ENCODE results near the gene SLC22A5. TPM values are rescaled to one million over a fixed set of nuclear protein-coding genes. Genes with fewer than 3 reads are reported as not detected.

Gene SLC22A5
- total RNA-seq, 6 donors from 2014 or later, result 7.9 to 22.0 (median 12.7) TPM

DNA sequence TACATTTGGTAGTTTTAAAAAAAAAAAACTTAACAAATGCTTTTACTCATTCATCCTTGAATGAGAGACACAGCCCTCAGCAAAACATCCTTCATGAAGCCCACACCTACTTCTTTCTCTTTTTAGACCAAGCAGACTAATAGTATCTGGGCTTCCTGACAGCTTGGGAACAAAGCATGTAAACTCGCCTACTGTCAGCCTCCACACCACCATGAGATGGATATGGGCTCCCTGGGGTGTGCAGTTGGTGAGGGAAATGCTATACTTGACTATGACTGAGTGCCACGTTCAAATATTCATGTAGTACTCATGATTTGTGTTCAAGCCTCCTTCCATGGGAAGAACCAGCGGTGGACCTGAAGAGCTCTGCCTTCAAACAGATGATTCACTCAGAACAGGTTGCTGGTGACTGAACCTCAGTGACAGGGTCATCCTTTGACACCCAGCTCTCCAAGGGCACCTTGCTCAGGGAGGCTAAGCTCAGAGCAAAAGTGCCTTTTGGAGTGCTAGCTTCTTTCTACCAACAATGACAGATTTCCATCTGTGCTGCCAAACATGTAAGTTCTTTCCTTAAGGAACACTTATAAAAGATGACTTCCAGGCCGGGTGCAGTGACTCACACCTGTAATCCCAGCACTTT lies 36.8 kb downstream of the SLC22A5 start:
- Histone ChIP-seq H3K27ac (peak overlapping the region in 2 of 4 donors; percentile 9 to 37), H3K9me3 (no peaks in the 10 kb centered on the region), H3K4me3 (no peak overlapping the region), H3K36me3 (no peaks in the 10 kb centered on the region), H3K27me3 (no peaks in the 10 kb centered on the region), H3K4me1 (peaks cover 10 to 17% (median 12%) of the 10 kb centered on the region in 4 donors)
- DNase-seq, result no peak
- ATAC-seq (ENCODE audit: low FRiP score in 2 of 2), result no peak
- no peak for TF ChIP-seq POLR2AphosphoS5 (IDR thresholded peaks at IDR 0.05)
- TF ChIP-seq EP300 (IDR thresholded peaks at IDR 0.05), result no peak
- WGBS, 2 donors, result 77 to 87% methylated on average over 4 of the region's 4 CpGs

DNA sequence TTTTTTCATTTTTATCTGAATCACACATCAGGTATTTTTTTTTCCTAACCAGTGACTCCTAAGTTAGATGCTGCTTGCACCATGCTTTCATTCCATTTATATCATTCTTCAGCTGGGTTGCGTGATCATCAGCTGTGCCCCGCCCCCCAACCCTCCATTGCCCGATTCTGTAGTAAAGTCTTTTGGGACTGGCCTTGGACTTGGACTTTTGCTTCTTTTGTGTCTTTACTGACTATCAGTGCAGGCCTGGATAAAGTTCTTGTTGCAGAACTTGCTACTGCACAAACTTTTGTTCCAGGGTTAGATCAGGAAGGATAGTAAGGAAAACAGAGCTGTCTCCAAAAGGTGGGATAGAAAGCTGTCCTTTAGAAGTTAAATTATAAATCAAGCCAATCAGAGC lies 38.5 kb downstream of the SLC22A5 start:
- no peak for DNase-seq
- no peak for ATAC-seq (ENCODE audit: low FRiP score in 2 of 2)
- WGBS, 2 donors, result 91 to 96% methylated on average over 3 of the region's 3 CpGs
- Histone ChIP-seq H3K4me3 (no peak overlapping the region), H3K9me3 (no peaks in the 10 kb centered on the region), H3K4me1 (peaks cover 20 to 28% (median 27%) of the 10 kb centered on the region in 4 donors), H3K36me3 (no peaks in the 10 kb centered on the region), H3K27me3 (no peaks in the 10 kb centered on the region), H3K27ac (peak overlapping the region in 2 of 4 donors; percentile 94 to 100)
- TF ChIP-seq POLR2A (IDR thresholded peaks at IDR 0.05), result no peak
- TF ChIP-seq, protein P1, sequence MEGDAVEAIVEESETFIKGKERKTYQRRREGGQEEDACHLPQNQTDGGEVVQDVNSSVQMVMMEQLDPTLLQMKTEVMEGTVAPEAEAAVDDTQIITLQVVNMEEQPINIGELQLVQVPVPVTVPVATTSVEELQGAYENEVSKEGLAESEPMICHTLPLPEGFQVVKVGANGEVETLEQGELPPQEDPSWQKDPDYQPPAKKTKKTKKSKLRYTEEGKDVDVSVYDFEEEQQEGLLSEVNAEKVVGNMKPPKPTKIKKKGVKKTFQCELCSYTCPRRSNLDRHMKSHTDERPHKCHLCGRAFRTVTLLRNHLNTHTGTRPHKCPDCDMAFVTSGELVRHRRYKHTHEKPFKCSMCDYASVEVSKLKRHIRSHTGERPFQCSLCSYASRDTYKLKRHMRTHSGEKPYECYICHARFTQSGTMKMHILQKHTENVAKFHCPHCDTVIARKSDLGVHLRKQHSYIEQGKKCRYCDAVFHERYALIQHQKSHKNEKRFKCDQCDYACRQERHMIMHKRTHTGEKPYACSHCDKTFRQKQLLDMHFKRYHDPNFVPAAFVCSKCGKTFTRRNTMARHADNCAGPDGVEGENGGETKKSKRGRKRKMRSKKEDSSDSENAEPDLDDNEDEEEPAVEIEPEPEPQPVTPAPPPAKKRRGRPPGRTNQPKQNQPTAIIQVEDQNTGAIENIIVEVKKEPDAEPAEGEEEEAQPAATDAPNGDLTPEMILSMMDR (IDR thresholded peaks at IDR 0.05), result no peak
- TF ChIP-seq EP300 (IDR thresholded peaks at IDR 0.05), result no peak
- no peak for TF ChIP-seq POLR2AphosphoS5 (IDR thresholded peaks at IDR 0.05)

DNA sequence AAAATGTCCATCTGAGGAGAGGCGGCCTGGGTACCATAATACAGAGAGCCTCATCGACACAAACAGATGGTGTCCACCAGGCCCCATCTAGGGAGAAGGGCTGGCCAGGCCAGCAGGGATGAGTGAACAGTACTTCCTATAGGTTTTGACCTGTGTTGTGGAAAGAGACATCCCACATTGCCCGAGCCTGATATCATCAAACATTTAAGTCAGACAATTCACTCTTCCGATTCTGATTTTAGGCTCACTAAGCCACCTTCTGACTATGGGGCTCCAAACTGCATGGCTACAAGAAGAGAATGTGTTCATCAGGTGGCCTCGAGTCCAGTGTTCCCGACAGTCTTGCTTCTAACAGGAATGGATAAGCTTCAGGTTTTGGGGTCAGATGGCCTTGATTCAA lies 38.9 kb downstream of the SLC22A5 start:
- Histone ChIP-seq H3K9me3 (no peaks in the 10 kb centered on the region), H3K4me3 (no peak overlapping the region), H3K4me1 (peaks cover 24 to 32% (median 32%) of the 10 kb centered on the region in 4 donors), H3K27me3 (no peaks in the 10 kb centered on the region), H3K36me3 (no peaks in the 10 kb centered on the region), H3K27ac (peak overlapping the region in 3 of 4 donors; percentile 26 to 100 (median 94))
- TF ChIP-seq EP300 (IDR thresholded peaks at IDR 0.05) (no peak), POLR2A (IDR thresholded peaks at IDR 0.05) (no peak), POLR2AphosphoS5 (IDR thresholded peaks at IDR 0.05) (no peak)
- TF ChIP-seq, protein P1 (IDR thresholded peaks at IDR 0.05), result no peak
- 93 to 94% methylated on average over 6 of the region's 6 CpGs for WGBS, 2 donors
- no peak for DNase-seq
- ATAC-seq (ENCODE audit: low FRiP score in 2 of 2), result no peak

DNA sequence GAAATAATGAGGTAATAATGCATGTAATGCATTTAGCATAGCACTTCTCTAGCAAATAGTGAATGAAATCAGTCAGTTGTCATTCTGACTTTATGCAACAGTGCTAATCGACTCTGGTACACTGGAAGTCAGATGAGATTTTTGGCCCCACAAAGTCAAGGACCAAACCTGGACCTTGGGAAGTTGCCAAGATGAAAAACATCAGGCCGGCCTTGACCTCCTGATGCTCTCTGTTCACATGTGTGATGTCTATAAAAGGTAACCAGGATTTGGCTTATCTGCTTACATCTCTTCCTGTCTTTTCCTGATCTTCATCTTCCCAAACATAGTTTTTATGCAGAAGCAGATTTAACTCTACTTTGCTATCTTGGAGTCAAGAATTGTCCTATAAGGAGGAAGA lies 39.5 kb downstream of the SLC22A5 start:
- 39 to 57% methylated on average over 2 of the region's 2 CpGs for WGBS, 2 donors
- ATAC-seq (ENCODE audit: low FRiP score in 2 of 2), result no peak

DNA sequence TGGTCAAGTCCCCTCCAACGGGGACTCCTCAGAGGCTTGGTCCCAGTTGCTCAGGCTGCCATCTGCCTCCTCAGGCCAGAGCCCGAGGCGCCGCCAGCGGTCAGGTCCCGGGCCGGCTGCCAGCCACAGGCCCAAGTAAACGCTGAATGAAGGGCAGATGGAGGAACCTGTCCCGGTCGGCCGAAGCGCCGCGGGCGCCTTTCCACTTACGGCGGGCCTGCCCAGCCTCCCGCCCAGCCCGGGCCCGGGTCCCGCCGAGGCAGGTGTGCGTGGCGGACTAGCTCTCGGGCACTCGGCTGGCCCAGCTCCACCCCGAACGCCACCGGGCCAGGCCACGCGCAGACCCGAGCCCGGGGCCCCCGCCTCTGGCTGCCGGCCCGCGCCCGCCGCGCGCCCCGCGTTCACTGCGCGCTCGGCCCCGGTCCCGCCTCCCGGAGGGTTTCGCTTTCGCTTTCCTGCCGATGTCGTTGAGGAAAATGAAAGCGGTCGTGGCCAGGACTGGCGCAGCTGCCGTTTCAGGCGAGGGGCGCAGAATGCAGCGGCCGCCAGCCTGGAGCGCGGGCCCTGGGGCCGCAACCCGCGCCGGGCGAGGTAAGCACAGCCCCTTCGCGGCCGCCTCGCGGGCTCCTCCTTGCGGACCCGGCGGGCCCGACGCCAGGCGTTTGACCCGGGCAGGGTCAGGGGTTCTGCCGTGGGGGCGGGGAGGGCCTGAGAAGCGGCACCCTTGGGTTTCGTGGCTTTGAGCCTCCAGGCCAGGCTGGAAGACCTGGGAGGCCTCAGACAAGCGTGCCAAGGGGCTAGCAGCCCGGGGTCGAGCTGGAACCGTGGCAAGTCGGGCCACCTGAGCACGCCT lies 41.2 kb downstream of the SLC22A5 start:
- peak overlapping the region; percentile 94 to 100 (median 99) for H3K27ac ChIP-seq
- no peaks in the 10 kb centered on the region for H3K27me3 ChIP-seq
- ATAC-seq (ENCODE audit: low FRiP score in 2 of 2) (peak; percentile 88 to 90), DNase-seq (peak; percentile 87 to 96)
- H3K4me3 ChIP-seq, result peak overlapping the region; percentile 42 to 79 (median 64)
- H3K9me3 ChIP-seq, result no peaks in the 10 kb centered on the region
- no peaks in the 10 kb centered on the region for H3K36me3 ChIP-seq
- H3K4me1 ChIP-seq, result peaks cover 46 to 55% (median 51%) of the 10 kb centered on the region in 4 donors
- peak in 3 of 4 donors; percentile 62 to 93 (median 90) for TF ChIP-seq POLR2A (IDR thresholded peaks at IDR 0.05)
- peak; percentile 65 to 86 for TF ChIP-seq POLR2AphosphoS5 (IDR thresholded peaks at IDR 0.05)
- peak in 1 of 4 donors; percentile 13 for TF ChIP-seq EP300 (IDR thresholded peaks at IDR 0.05)
- TF ChIP-seq, protein P1 (IDR thresholded peaks at IDR 0.05), result peak in 5 of 6 experiments; percentile 63 to 83 (median 76)
- 0 to 3% methylated on average over 8 to 28 of the region's 90 CpGs for WGBS, 2 donors

More for the DNA sequence above, 39.5 kb downstream of the SLC22A5 start:
- DNase-seq, result no peak
- peaks cover 29 to 37% (median 36%) of the 10 kb centered on the region in 4 donors for H3K4me1 ChIP-seq
- no peak for TF ChIP-seq POLR2AphosphoS5 (IDR thresholded peaks at IDR 0.05)
- no peak for TF ChIP-seq POLR2A (IDR thresholded peaks at IDR 0.05)
- no peak overlapping the region for H3K4me3 ChIP-seq
- H3K27me3 ChIP-seq, result no peaks in the 10 kb centered on the region
- H3K36me3 ChIP-seq, result no peaks in the 10 kb centered on the region
- no peaks in the 10 kb centered on the region for H3K9me3 ChIP-seq
- H3K27ac ChIP-seq, result peak overlapping the region; percentile 94 to 100 (median 99)

All from upper lobe of left lung (tissue), 6 donors.